Measurements from ENCODE around the gene TMEM259.

TMEM259 gene

GRCh38 chr19:962683-963400 lies 58.1 kb downstream of the TMEM259 start:
- no peak overlapping the region for H3K9ac ChIP-seq (ENCODE audit: low read length)
- H3K9me3 ChIP-seq (ENCODE audit: low read length): no peaks in the 10 kb centered on the region
- H3K27me3 ChIP-seq (ENCODE audit: insufficient read depth, low read length): 0 out of 2 replicates have a peak, but pooled peaks cover 15% of the 10 kb centered on the region
- no peaks in the 10 kb centered on the region for H3F3A ChIP-seq (ENCODE audit: insufficient read depth, low read length)
- TF ChIP-seq EZH2 (IDR thresholded peaks at IDR 0.05; ENCODE audit: borderline replicate concordance, low read length) (no peak), CTCF (IDR thresholded peaks at IDR 0.05; ENCODE audit: low read length) (no peak)
- H3K79me2 ChIP-seq (ENCODE audit: insufficient read depth, low read length): no peaks in the 10 kb centered on the region
- no peaks in the 10 kb centered on the region for H3K4me1 ChIP-seq (ENCODE audit: insufficient read depth, low read length, severe bottlenecking)
- H4K20me1 ChIP-seq (ENCODE audit: insufficient read depth, low read length): no peaks in the 10 kb centered on the region
- no peaks in the 10 kb centered on the region for H3K9me2 ChIP-seq (ENCODE audit: low read depth, low read length)
- no peaks in the 10 kb centered on the region for H3K36me3 ChIP-seq (ENCODE audit: insufficient read depth, low read length)
- no peak overlapping the region for H3K27ac ChIP-seq (ENCODE audit: low read depth, low read length, poor library complexity, severe bottlenecking)
- no peak overlapping the region for H3K4me3 ChIP-seq (ENCODE audit: low read depth, low read length, poor library complexity, severe bottlenecking)
- no peak overlapping the region for H3K4me2 ChIP-seq (ENCODE audit: low read length)
- H2AFZ ChIP-seq (ENCODE audit: low read length): no peak overlapping the region

GRCh38 chr19:961866-962620 lies 58.9 kb downstream of the TMEM259 start:
- H3K9me3 ChIP-seq (ENCODE audit: low read length): no peaks in the 10 kb centered on the region
- 0 out of 2 replicates have a peak, but pooled peaks cover 15% of the 10 kb centered on the region for H3K27me3 ChIP-seq (ENCODE audit: insufficient read depth, low read length)
- no peak overlapping the region for H3K4me3 ChIP-seq (ENCODE audit: low read depth, low read length, poor library complexity, severe bottlenecking)
- H3K36me3 ChIP-seq (ENCODE audit: insufficient read depth, low read length): no peaks in the 10 kb centered on the region
- H4K20me1 ChIP-seq (ENCODE audit: insufficient read depth, low read length): no peaks in the 10 kb centered on the region
- H3F3A ChIP-seq (ENCODE audit: insufficient read depth, low read length): no peaks in the 10 kb centered on the region
- H3K9me2 ChIP-seq (ENCODE audit: low read depth, low read length): no peaks in the 10 kb centered on the region
- TF ChIP-seq CTCF (IDR thresholded peaks at IDR 0.05; ENCODE audit: low read length): no peak
- TF ChIP-seq EZH2 (IDR thresholded peaks at IDR 0.05; ENCODE audit: borderline replicate concordance, low read length): no peak
- H3K79me2 ChIP-seq (ENCODE audit: insufficient read depth, low read length): no peaks in the 10 kb centered on the region
- no peak overlapping the region for H2AFZ ChIP-seq (ENCODE audit: low read length)
- no peak overlapping the region for H3K4me2 ChIP-seq (ENCODE audit: low read length)
- no peak overlapping the region for H3K9ac ChIP-seq (ENCODE audit: low read length)
- H3K27ac ChIP-seq (ENCODE audit: low read depth, low read length, poor library complexity, severe bottlenecking): no peak overlapping the region
- H3K4me1 ChIP-seq (ENCODE audit: insufficient read depth, low read length, severe bottlenecking): no peaks in the 10 kb centered on the region

GRCh38 chr19:960601-960938 lies 60.4 kb downstream of the TMEM259 start:
- Histone ChIP-seq H3F3A (ENCODE audit: insufficient read depth, low read length) (no peaks in the 10 kb centered on the region), H3K4me3 (ENCODE audit: low read depth, low read length, poor library complexity, severe bottlenecking) (no peak overlapping the region), H3K9ac (ENCODE audit: low read length) (no peak overlapping the region), H3K27me3 (ENCODE audit: insufficient read depth, low read length) (peaks cover 15% of the 10 kb centered on the region; the same call in 1 of the 2 replicates), H4K20me1 (ENCODE audit: insufficient read depth, low read length) (no peaks in the 10 kb centered on the region), H3K9me2 (ENCODE audit: low read depth, low read length) (no peaks in the 10 kb centered on the region), H3K27ac (ENCODE audit: low read depth, low read length, poor library complexity, severe bottlenecking) (no peak overlapping the region), H3K9me3 (ENCODE audit: low read length) (no peaks in the 10 kb centered on the region), H2AFZ (ENCODE audit: low read length) (no peak overlapping the region), H3K4me1 (ENCODE audit: insufficient read depth, low read length, severe bottlenecking) (no peaks in the 10 kb centered on the region), H3K36me3 (ENCODE audit: insufficient read depth, low read length) (no peaks in the 10 kb centered on the region), H3K79me2 (ENCODE audit: insufficient read depth, low read length) (no peaks in the 10 kb centered on the region), H3K4me2 (ENCODE audit: low read length) (no peak overlapping the region)
- TF ChIP-seq CTCF (IDR thresholded peaks at IDR 0.05; ENCODE audit: low read length) (no peak), EZH2 (IDR thresholded peaks at IDR 0.05; ENCODE audit: borderline replicate concordance, low read length) (no peak)
